ENCODE measurements around the gene CYB5B. TPM values are rescaled to one million over a fixed set of nuclear protein-coding genes. Genes with fewer than 3 reads are reported as not detected.
A peak's percentile ranks its signal among the peaks of the same experiment; 100 is the strongest.

The CYB5B gene
- total RNA-seq, 1 experiment from 2014 or later, result 242 TPM

DNA sequence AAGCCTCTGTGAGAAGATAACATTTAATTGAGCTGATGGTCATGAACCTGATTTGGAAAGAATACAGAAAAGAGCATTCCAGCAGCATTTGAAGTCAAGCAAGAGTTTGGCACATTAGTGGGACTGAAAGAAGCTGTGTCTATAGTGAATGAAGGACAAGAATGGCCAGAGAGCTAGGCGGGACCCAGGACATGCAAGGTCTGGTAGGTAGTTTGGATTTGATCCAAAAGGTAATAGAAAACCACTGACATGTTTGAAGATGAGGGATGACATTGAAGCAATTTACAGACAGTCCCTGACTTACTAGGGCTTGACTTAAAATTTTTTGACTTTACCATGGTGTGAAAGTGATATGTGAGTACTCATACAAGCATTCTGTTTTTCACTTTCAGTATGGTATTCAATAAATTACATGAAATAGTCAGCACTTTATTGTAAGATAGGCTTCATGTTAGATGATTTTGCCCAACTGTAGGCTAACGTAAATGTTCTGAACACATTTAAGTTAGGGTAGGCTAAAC, 7.6 kb downstream of the CYB5B start:
- POLR2A ChIA-PET (ENCODE audit: low non-redundant PET), result no interaction called here
- Histone ChIP-seq H3K4me1 (ENCODE audit: insufficient read depth, low read length, poor library complexity, severe bottlenecking) (peaks cover 7% of the 10 kb centered on the region), H3K27me3 (replicated peaks; ENCODE audit: insufficient read depth, low read depth, low read length, poor library complexity) (no peaks in the 10 kb centered on the region), H3K9me3 (ENCODE audit: low read depth, low read length, poor library complexity, severe bottlenecking) (peaks cover 3% of the 10 kb centered on the region), H3K4me3 (ENCODE audit: low read depth, low read length, poor library complexity, severe bottlenecking) (no peak overlapping the region), H3K27ac (ENCODE audit: low read depth, low read length, poor library complexity, severe bottlenecking) (no peak overlapping the region), H3K36me3 (ENCODE audit: insufficient read depth, low read length, poor library complexity, severe bottlenecking) (peaks cover 72% of the 10 kb centered on the region)
- no peak for DNase-seq (ENCODE audit: low spot score)
- no TSS peak for BruUV-seq (replicated peaks)
- TF ChIP-seq, protein P1, sequence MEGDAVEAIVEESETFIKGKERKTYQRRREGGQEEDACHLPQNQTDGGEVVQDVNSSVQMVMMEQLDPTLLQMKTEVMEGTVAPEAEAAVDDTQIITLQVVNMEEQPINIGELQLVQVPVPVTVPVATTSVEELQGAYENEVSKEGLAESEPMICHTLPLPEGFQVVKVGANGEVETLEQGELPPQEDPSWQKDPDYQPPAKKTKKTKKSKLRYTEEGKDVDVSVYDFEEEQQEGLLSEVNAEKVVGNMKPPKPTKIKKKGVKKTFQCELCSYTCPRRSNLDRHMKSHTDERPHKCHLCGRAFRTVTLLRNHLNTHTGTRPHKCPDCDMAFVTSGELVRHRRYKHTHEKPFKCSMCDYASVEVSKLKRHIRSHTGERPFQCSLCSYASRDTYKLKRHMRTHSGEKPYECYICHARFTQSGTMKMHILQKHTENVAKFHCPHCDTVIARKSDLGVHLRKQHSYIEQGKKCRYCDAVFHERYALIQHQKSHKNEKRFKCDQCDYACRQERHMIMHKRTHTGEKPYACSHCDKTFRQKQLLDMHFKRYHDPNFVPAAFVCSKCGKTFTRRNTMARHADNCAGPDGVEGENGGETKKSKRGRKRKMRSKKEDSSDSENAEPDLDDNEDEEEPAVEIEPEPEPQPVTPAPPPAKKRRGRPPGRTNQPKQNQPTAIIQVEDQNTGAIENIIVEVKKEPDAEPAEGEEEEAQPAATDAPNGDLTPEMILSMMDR (conservative IDR thresholded peaks at IDR 0.05; ENCODE audit: low read depth, low read length), result no peak
- no peak for TF ChIP-seq EZH2 (IDR thresholded peaks at IDR 0.05; ENCODE audit: borderline replicate concordance, low read depth, low read length, poor library complexity, severe bottlenecking)
- intact Hi-C loops (cut with micrococcal nuclease; ENCODE audit: unreplicated experiment), result no loop called here
- CTCF ChIA-PET, result no interaction called here

DNA sequence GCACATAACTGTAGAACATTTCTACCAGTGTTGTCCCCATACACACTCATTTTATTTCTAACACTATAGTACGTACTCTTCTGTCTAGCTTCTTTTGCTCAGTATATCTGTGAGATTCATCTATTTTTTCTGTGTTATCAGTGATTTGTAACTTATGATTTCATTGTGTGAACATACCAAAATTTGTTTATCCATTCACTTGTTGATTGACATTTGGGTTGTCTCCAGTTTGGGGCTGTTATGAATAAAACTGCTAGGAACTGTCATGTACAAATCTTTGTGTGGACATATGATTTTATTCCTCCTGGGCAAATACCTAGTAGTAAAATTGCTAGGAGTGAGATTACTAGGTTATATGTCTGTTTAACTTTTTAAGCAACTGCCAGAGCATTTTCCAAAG, 9.6 kb downstream of the CYB5B start:
- no peak overlapping the region for H3K27ac ChIP-seq (ENCODE audit: low read depth, low read length, poor library complexity, severe bottlenecking)
- ChIA-PET CTCF (no interaction called here), POLR2A (ENCODE audit: low non-redundant PET) (no interaction called here)
- DNase-seq (ENCODE audit: low spot score), result no peak
- no peaks in the 10 kb centered on the region for H3K9me3 ChIP-seq (ENCODE audit: low read depth, low read length, poor library complexity, severe bottlenecking)
- H3K27me3 ChIP-seq (replicated peaks; ENCODE audit: insufficient read depth, low read depth, low read length, poor library complexity), result no peaks in the 10 kb centered on the region
- peaks cover 51% of the 10 kb centered on the region for H3K36me3 ChIP-seq (ENCODE audit: insufficient read depth, low read length, poor library complexity, severe bottlenecking)
- intact Hi-C loops (cut with micrococcal nuclease; ENCODE audit: unreplicated experiment), result no loop called here
- BruUV-seq (replicated peaks), result no TSS peak
- no peak for TF ChIP-seq EZH2 (IDR thresholded peaks at IDR 0.05; ENCODE audit: borderline replicate concordance, low read depth, low read length, poor library complexity, severe bottlenecking)
- TF ChIP-seq, protein P1 (conservative IDR thresholded peaks at IDR 0.05; ENCODE audit: low read depth, low read length), result no peak
- H3K4me1 ChIP-seq (ENCODE audit: insufficient read depth, low read length, poor library complexity, severe bottlenecking), result peaks cover 7% of the 10 kb centered on the region
- H3K4me3 ChIP-seq (ENCODE audit: low read depth, low read length, poor library complexity, severe bottlenecking), result no peak overlapping the region

DNA sequence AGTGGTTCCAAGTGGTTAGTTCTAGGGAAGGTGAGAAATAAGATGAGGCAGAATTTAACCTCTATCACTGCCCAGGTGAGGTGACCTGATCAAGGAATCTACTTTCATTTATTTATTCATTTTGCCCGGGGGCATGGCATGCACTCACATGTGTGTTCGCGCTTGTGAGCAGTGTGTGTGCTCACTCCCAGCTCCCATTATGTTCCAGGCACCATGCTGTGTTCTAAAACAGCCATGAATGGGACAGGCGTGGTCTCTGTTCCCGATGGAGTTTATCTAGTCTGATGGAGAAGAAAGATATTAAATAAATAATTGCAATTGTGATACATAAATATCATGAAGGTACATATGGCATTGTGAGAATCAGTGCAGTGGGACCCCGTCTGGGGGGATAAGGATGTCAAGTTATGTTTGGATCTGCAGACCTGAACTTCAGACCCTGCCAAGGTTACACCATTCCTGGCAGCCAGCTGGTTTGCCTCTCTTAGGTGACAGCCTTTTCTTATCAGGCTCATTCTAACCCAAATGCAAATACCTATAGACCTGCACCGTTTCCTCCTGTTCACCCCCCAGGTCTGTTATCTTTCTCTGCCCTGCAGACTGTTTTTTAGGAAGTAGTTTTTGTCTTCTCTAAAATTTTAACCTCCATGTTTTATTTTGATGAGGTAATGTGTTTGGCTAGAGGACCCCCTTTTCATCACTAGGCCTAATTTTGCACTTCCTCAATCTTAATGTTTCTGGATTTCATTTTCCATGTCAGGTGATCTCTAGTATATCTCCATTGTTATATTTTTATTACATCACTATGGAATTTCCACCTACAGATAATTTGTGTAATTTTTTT, 11.8 kb downstream of the CYB5B start:
- Histone ChIP-seq H3K27ac (ENCODE audit: low read depth, low read length, poor library complexity, severe bottlenecking) (no peak overlapping the region), H3K4me3 (ENCODE audit: low read depth, low read length, poor library complexity, severe bottlenecking) (no peak overlapping the region), H3K9me3 (ENCODE audit: low read depth, low read length, poor library complexity, severe bottlenecking) (no peaks in the 10 kb centered on the region), H3K27me3 (replicated peaks; ENCODE audit: insufficient read depth, low read depth, low read length, poor library complexity) (no peaks in the 10 kb centered on the region), H3K4me1 (ENCODE audit: insufficient read depth, low read length, poor library complexity, severe bottlenecking) (peaks cover 7% of the 10 kb centered on the region), H3K36me3 (ENCODE audit: insufficient read depth, low read length, poor library complexity, severe bottlenecking) (peaks cover 30% of the 10 kb centered on the region)
- BruUV-seq (replicated peaks), result no TSS peak
- ChIA-PET POLR2A (ENCODE audit: low non-redundant PET) (no interaction called here), CTCF (no interaction called here)
- no peak for TF ChIP-seq EZH2 (IDR thresholded peaks at IDR 0.05; ENCODE audit: borderline replicate concordance, low read depth, low read length, poor library complexity, severe bottlenecking)
- TF ChIP-seq, protein P1 (conservative IDR thresholded peaks at IDR 0.05; ENCODE audit: low read depth, low read length), result no peak
- intact Hi-C loops (cut with micrococcal nuclease; ENCODE audit: unreplicated experiment), result no loop called here
- DNase-seq (ENCODE audit: low spot score), result peak; percentile 22
